ENCODE results near the gene BCKDK. TPM values are rescaled to one million over a fixed set of nuclear protein-coding genes. Genes with fewer than 3 reads are reported as not detected.

Gene BCKDK
- total and polyA plus RNA-seq, 2 of the 8 experiments (the other 6 are each of a cell fraction or from before 2014, with no cell fraction given), result 49.6 to 77.1 TPM

DNA sequence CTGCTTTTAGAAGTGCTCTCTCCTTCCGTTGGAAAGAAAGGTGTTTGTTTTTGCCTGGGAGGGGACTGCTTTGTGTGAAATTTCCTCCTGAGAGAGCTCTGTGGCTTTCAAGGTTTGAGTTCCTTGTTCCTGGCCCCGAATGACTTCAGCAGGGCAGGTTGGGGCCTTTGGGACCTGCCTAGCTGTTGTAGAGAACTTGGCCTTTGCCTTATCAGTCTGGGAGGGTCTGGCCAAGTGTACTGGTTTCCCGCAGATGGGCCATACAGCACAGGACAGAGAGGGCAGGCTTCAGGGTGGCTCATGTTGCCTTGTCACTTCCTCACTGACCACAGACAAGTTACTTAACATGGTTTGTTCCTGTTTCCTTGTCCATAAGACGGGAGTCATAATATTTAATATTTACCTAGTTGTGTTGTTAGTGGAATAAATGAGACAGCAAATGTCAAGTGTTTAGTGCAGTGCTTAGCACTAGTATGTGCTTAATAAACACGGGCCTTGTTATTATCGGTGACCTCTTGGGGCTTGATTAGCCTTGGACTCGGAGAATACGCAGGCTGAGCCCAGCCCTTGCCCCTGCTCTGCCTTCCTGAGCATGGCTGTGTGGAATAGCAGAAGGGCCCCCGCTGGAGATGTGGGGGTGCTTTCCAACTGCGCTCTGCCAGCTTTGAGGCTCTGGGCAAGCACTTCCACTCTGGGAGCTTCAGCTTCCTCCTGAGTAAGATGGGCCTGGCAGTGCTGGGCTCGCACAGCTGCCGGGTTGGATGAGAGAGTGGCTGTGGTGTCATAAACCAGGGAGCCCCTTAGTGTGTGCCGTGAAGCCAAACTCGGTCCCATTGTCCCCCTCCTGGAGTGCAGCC, 20.8 kb downstream of the BCKDK start:
- H3K79me1 ChIP-seq (ENCODE audit: low read depth, low read length), result peaks cover 4% of the 10 kb centered on the region
- no peak overlapping the region for H4K8ac ChIP-seq (ENCODE audit: extremely low read depth, insufficient read depth, low read length)
- no peak overlapping the region for H3K27ac ChIP-seq (ENCODE audit: low read depth, low read length)
- CTCF ChIA-PET (ENCODE audit: partially characterized antibody), result interaction anchor here (1.4 to 2.1 kb wide), 3 partner anchors 10 to 15 kb away, joined by 4 to 6 read pairs (median 6); no protein-coding TSS in a partner anchor
- no peak for FAIRE-seq
- H2BK5ac ChIP-seq (ENCODE audit: low read depth, low read length), result no peak overlapping the region
- H2BK15ac ChIP-seq (ENCODE audit: low read length), result no peak overlapping the region
- H3K4ac ChIP-seq (replicated peaks; ENCODE audit: insufficient read length, low read depth, low read length), result no peak overlapping the region
- DNase-seq (ENCODE audit: low read depth in 1 of 2, low spot score in 2 of 2), result no peak
- WGBS, 2 experiments (ENCODE audit: extremely low coverage in 1 of 2, insufficient coverage in 1 of 2, insufficient read length in 1 of 2, insufficient replicate concordance in 2 of 2, low coverage in 1 of 2, low lambda C conversion rate in 2 of 2, missing lambda C conversion rate in 1 of 2), result 91% methylated on average over 14 of the region's 14 CpGs; no CpG with 5 or more reads in 1 of the 2 experiments
- peaks cover 0 to 28% (median 24%) of the 10 kb centered on the region in 4 experiments; a peak in 6 of 7 replicates for H3K4me1 ChIP-seq (replicated peaks in 1 of 4; ENCODE audit: control insufficient read depth in 3 of 4, insufficient read depth in 4 of 4, low read length in 3 of 4)
- no peak overlapping the region for H3K4me3 ChIP-seq (ENCODE audit: extremely low read depth in 1 of 4, insufficient read depth in 2 of 4, low read depth in 3 of 4, low read length in 4 of 4)
- H4K91ac ChIP-seq (replicated peaks; ENCODE audit: insufficient read length, low read length), result no peak overlapping the region
- peaks cover 2 to 6% of the 10 kb centered on the region in 2 experiments for H4K20me1 ChIP-seq (replicated peaks in 1 of 2; ENCODE audit: control insufficient read depth in 1 of 2, insufficient read depth in 2 of 2, low read length in 2 of 2)
- H3K56ac ChIP-seq (replicated peaks; ENCODE audit: insufficient read length, low read depth, low read length), result no peak overlapping the region
- H2AK5ac ChIP-seq (ENCODE audit: low read depth, low read length), result no peak overlapping the region
- no peaks in the 10 kb centered on the region for H3K9me3 ChIP-seq (ENCODE audit: insufficient read depth in 2 of 2, low read depth in 1 of 2, low read length in 1 of 2)
- POLR2A ChIA-PET (ENCODE audit: partially characterized antibody), result interaction anchor here (0.6 to 34.9 kb wide), 8 partner anchors 7 to 55 kb away, joined by 3 to 713 read pairs (median 6); partner anchors contain the start of genes BCKDK, FUS, KAT8 and PRSS36
- no peaks in the 10 kb centered on the region; the same call in 1 of the 2 replicates for H3K23me2 ChIP-seq (ENCODE audit: low read depth, low read length)
- peaks cover 14 to 29% (median 19%) of the 10 kb centered on the region in 4 experiments for H3K36me3 ChIP-seq (ENCODE audit: control insufficient read depth in 2 of 4, insufficient read depth in 4 of 4, low read length in 3 of 4)
- no peak overlapping the region for H2BK20ac ChIP-seq (ENCODE audit: low read length)
- no peak overlapping the region for H2AFZ ChIP-seq (ENCODE audit: low read length)
- no peak overlapping the region for H3K18ac ChIP-seq (ENCODE audit: extremely low read depth, low read length)
- H3K27me3 ChIP-seq (replicated peaks in 1 of 4; ENCODE audit: control insufficient read depth in 3 of 4, extremely low read depth in 1 of 4, insufficient read depth in 3 of 4, low read length in 3 of 4), result no peaks in the 10 kb centered on the region
- H3K79me2 ChIP-seq (ENCODE audit: control insufficient read depth in 1 of 2, insufficient read depth in 2 of 2, low read length in 2 of 2), result peaks cover 0 to 14% of the 10 kb centered on the region in 2 experiments; a peak in 2 of 4 replicates
- no peak overlapping the region for H3K4me2 ChIP-seq (ENCODE audit: insufficient read depth in 1 of 2, low read depth in 2 of 2, low read length in 2 of 2)
- H3K9ac ChIP-seq (replicated peaks in 1 of 4; ENCODE audit: extremely low read depth in 1 of 4, low read depth in 3 of 4, low read length in 3 of 4), result no peak overlapping the region
- H3K14ac ChIP-seq (ENCODE audit: insufficient read length), result no peak overlapping the region
- H3K23ac ChIP-seq (ENCODE audit: insufficient read length), result no peak overlapping the region
- H4K5ac ChIP-seq (ENCODE audit: insufficient read length, low read depth, low read length), result no peak overlapping the region
- no peak overlapping the region for H2BK120ac ChIP-seq (replicated peaks; ENCODE audit: low read depth, low read length)
- H2BK12ac ChIP-seq (ENCODE audit: low read depth, low read length), result no peak overlapping the region
- TF ChIP-seq TBP (IDR thresholded peaks at IDR 0.05; ENCODE audit: low read depth, low read length) (no peak), TAF1 (IDR thresholded peaks at IDR 0.05; ENCODE audit: low read depth, low read length) (no peak), MAFK (IDR thresholded peaks at IDR 0.05; ENCODE audit: low read depth, low read length) (no peak), NANOG (IDR thresholded peaks at IDR 0.05; ENCODE audit: insufficient read depth, low read depth, low read length, poor library complexity, severe bottlenecking) (no peak), EGR1 (IDR thresholded peaks at IDR 0.05; ENCODE audit: borderline replicate concordance, low read depth, low read length) (no peak), CHD2 (IDR thresholded peaks at IDR 0.05; ENCODE audit: low read length) (no peak), CREB1 (IDR thresholded peaks at IDR 0.05) (no peak), NRF1 (IDR thresholded peaks at IDR 0.05; ENCODE audit: low read depth, low read length) (no peak), GTF2F1 (IDR thresholded peaks at IDR 0.05; ENCODE audit: borderline replicate concordance, low read depth, low read length) (no peak), CEBPB (IDR thresholded peaks at IDR 0.05; ENCODE audit: low read depth, low read length) (no peak), RNF2 (IDR thresholded peaks at IDR 0.05; ENCODE audit: borderline replicate concordance, low read depth, low read length, missing control alignments, poor library complexity, severe bottlenecking) (no peak)
- TF ChIP-seq, protein P1, sequence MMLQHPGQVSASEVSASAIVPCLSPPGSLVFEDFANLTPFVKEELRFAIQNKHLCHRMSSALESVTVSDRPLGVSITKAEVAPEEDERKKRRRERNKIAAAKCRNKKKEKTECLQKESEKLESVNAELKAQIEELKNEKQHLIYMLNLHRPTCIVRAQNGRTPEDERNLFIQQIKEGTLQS (IDR thresholded peaks at IDR 0.05; ENCODE audit: insufficient read depth, low read depth, low read length), result no peak
